Neural cell (in vitro differentiated cells): ENCODE measurements around the gene CLDN14. TPM values are rescaled to one million over a fixed set of nuclear protein-coding genes. Genes with fewer than 3 reads are reported as not detected.

ENCODE experiments used
- H2AFZ ChIP-seq: fragments of 200-600, 300-800 bp; sonication (generic), shearing (Covaris generic); 2 replicates; pipeline ENCODE4 v1.6.0; 2014; ENCODE audit warnings: low read depth, mild to moderate bottlenecking, antibody characterized with exemption, low read length, moderate library complexity
- H3F3A ChIP-seq: fragments of 200-600 bp; shearing (Covaris generic); 2 replicates; pipeline ENCODE4 v1.6.1; 2016; ENCODE audit warnings: mild to moderate bottlenecking, moderate library complexity, mixed read lengths, antibody characterized with exemption, low read length; ENCODE audit not compliant: insufficient read depth, poor library complexity, severe bottlenecking
- H3K27ac ChIP-seq: fragments of 200-600, 300-800 bp; sonication (generic), shearing (Covaris generic); 2 replicates; pipeline ENCODE4 v1.5.1; 2014; ENCODE audit warnings: mild to moderate bottlenecking, low read length, moderate library complexity
- H3K27me3 ChIP-seq: fragments of 300-800, 200-600 bp; sonication (generic), shearing (Covaris generic); 2 replicates; pipeline ENCODE4 v1.6.0; 2014; ENCODE audit warnings: mild to moderate bottlenecking, low read depth, low read length, moderate library complexity; ENCODE audit not compliant: insufficient read depth
- H3K36me3 ChIP-seq: fragments of 300-800, 200-600 bp; sonication (generic), shearing (Covaris generic); 2 replicates; pipeline ENCODE4 v1.5.1; 2014; ENCODE audit warnings: mild to moderate bottlenecking, antibody characterized with exemption, low read length, moderate library complexity; ENCODE audit not compliant: insufficient read depth
- H3K4me2 ChIP-seq: fragments of 300-800, 200-600 bp; sonication (generic), shearing (Covaris generic); 2 replicates; pipeline ENCODE4 v1.6.0; 2014; ENCODE audit warnings: mild to moderate bottlenecking, low read length
- H3K4me3 ChIP-seq: fragments of 300-800, 200-600 bp; sonication (generic), shearing (Covaris generic); 2 replicates; pipeline ENCODE4 v1.5.1; 2014; ENCODE audit warnings: mild to moderate bottlenecking, low read length, moderate library complexity
- H3K79me2 ChIP-seq: fragments of 200-600 bp; shearing (Covaris generic); replicated peaks from 2 replicates; pipeline ENCODE4 v1.6.0; 2014; ENCODE audit warnings: mild to moderate bottlenecking, low read length, moderate library complexity; ENCODE audit not compliant: insufficient read depth
- H3K9ac ChIP-seq: fragments of 300-800, 200-600 bp; sonication (generic), shearing (Covaris generic); 2 replicates; pipeline ENCODE4 v1.6.1; 2016; ENCODE audit warnings: mild to moderate bottlenecking, low read length, mixed read lengths
- H3K9me2 ChIP-seq: fragments of 200-600 bp; shearing (Covaris generic); 2 replicates; pipeline ENCODE4 v1.6.1; 2016; ENCODE audit warnings: mild to moderate bottlenecking, low read length, mixed read lengths; ENCODE audit not compliant: insufficient read depth
- H3K9me3 ChIP-seq: fragments of 200-600, 300-800 bp; sonication (generic), shearing (Covaris generic); 2 replicates; pipeline ENCODE4 v1.6.1; 2016; ENCODE audit warnings: mild to moderate bottlenecking, mixed run types, low read length, moderate library complexity, mixed read lengths
- H4K20me1 ChIP-seq: fragments of 200-600 bp; shearing (Covaris generic); 2 replicates; pipeline ENCODE4 v1.6.1; 2016; ENCODE audit warnings: mild to moderate bottlenecking, mixed run types; ENCODE audit not compliant: insufficient read depth
- CTCF ChIP-seq: fragments of 450-650 bp; IDR thresholded peaks from 2 replicates; pipeline ENCODE4 v1.5.1; 2014; ENCODE audit warnings: antibody characterized with exemption, mild to moderate bottlenecking, moderate library complexity; ENCODE audit not compliant: poor library complexity, severe bottlenecking
- EP300 ChIP-seq: fragments of 450-650 bp; conservative IDR thresholded peaks from 2 replicates; pipeline ENCODE4 v1.6.1; 2014; ENCODE audit warnings: antibody characterized with exemption, mild to moderate bottlenecking, moderate library complexity; ENCODE audit not compliant: poor library complexity, severe bottlenecking
- EZH2 ChIP-seq: fragments of 200-600, 300-800 bp; shearing (Covaris generic), sonication (generic); IDR thresholded peaks from 2 replicates; pipeline ENCODE4 v1.6.1; 2014; ENCODE audit warnings: antibody characterized with exemption, low read length, borderline replicate concordance, mild to moderate bottlenecking; ENCODE audit not compliant: insufficient read depth, poor library complexity, severe bottlenecking
- MXI1 ChIP-seq: fragments of 450-650 bp; conservative IDR thresholded peaks from 2 replicates; pipeline ENCODE4 v1.6.1; 2014; ENCODE audit warnings: antibody characterized with exemption, mild to moderate bottlenecking; ENCODE audit not compliant: poor library complexity, severe bottlenecking
- POLR2AphosphoS5 ChIP-seq: IDR thresholded peaks from 2 replicates; pipeline ENCODE4 v1.6.1; 2012
- RAD21 ChIP-seq: fragments of 450-650 bp; conservative IDR thresholded peaks from 2 replicates; pipeline ENCODE4 v1.6.1; 2014; ENCODE audit warnings: antibody characterized with exemption, mild to moderate bottlenecking, moderate library complexity
- REST ChIP-seq: IDR thresholded peaks from 2 replicates; pipeline ENCODE4 v1.6.1; 2012; ENCODE audit warnings: borderline replicate concordance
- SMC3 ChIP-seq: fragments of 450-650 bp; conservative IDR thresholded peaks from 2 replicates; pipeline ENCODE4 v1.6.1; 2014; ENCODE audit warnings: antibody characterized with exemption, mild to moderate bottlenecking, moderate library complexity; ENCODE audit not compliant: poor library complexity
- TAF1 ChIP-seq: IDR thresholded peaks from 2 replicates; pipeline ENCODE4 v1.6.1; 2012; ENCODE audit warnings: low read depth
- polyA plus RNA-seq: library from polyadenylated mRNA; depleted of rRNA; stranded (reverse); fragments of >200 nt; gene quantifications from 2 replicates; pipeline ENCODE4 v1.2.3, GENCODE V29; 2014

CLDN14 gene
- polyA plus RNA-seq, 1 donor from 2014 or later = not detected

GRCh38 chr21:36506482-36506881 is 26.6 kb upstream of the CLDN14 start:
- Histone ChIP-seq H3K9me3 (no peaks in the 10 kb centered on the region), H3K9me2 (no peaks in the 10 kb centered on the region), H3K4me2 (no peak overlapping the region), H4K20me1 (no peaks in the 10 kb centered on the region), H3F3A (no peaks in the 10 kb centered on the region), H3K27ac (no peak overlapping the region), H2AFZ (no peak overlapping the region), H3K36me3 (no peaks in the 10 kb centered on the region), H3K27me3 (no peaks in the 10 kb centered on the region), H3K4me3 (no peak overlapping the region), H3K79me2 (no peaks in the 10 kb centered on the region), H3K9ac (no peak overlapping the region)
- TF ChIP-seq EP300 (no peak), RAD21 (no peak), SMC3 (no peak), CTCF (no peak), TAF1 (no peak), MXI1 (no peak), POLR2AphosphoS5 (no peak), EZH2 (no peak), REST (no peak)

- H4K20me1 ChIP-seq = no peaks in the 10 kb centered on the region
- H3K36me3 ChIP-seq = no peaks in the 10 kb centered on the region
- H3F3A ChIP-seq = no peaks in the 10 kb centered on the region
- H3K9me2 ChIP-seq = no peaks in the 10 kb centered on the region
- no peaks in the 10 kb centered on the region for H3K9me3 ChIP-seq
- peak; percentile 87 for TF ChIP-seq SMC3
- peak; percentile 92 for TF ChIP-seq RAD21
- TF ChIP-seq MXI1 = no peak
- no peak for TF ChIP-seq POLR2AphosphoS5
- no peak for TF ChIP-seq REST
- no peak for TF ChIP-seq TAF1
- no peak for TF ChIP-seq EZH2
- TF ChIP-seq CTCF = peak; percentile 89
- no peak for TF ChIP-seq EP300
- no peaks in the 10 kb centered on the region for H3K27me3 ChIP-seq
- H2AFZ ChIP-seq = no peak overlapping the region
- no peak overlapping the region for H3K4me2 ChIP-seq
- no peak overlapping the region for H3K4me3 ChIP-seq
- no peaks in the 10 kb centered on the region for H3K79me2 ChIP-seq
- no peak overlapping the region for H3K27ac ChIP-seq
- no peak overlapping the region for H3K9ac ChIP-seq
These were observed 24.4 kb upstream of the CLDN14 start for GRCh38 chr21:36504067-36505058.
